ENCODE data around the gene FEZ2.

Gene FEZ2

GRCh38 chr2:36509075-36509474 is 88.9 kb downstream of the FEZ2 start:
- no peak for TF ChIP-seq CTCF (IDR thresholded peaks at IDR 0.05)
- no peak for DNase-seq
- Mint-ChIP-seq H3K36me3 (ENCODE audit: low read depth) (peaks cover 32% of the 10 kb centered on the region), H3K4me1 (no peaks in the 10 kb centered on the region), H3K27me3 (ENCODE audit: low read depth, poor library complexity) (peaks cover 2% of the 10 kb centered on the region), H3K4me3 (no peak overlapping the region), H3K27ac (no peak overlapping the region), H3K9me3 (no peaks in the 10 kb centered on the region)

- no peak overlapping the region for H3K4me3 Mint-ChIP-seq
- H3K36me3 Mint-ChIP-seq (ENCODE audit: low read depth), result peaks cover 21% of the 10 kb centered on the region
- H3K27ac Mint-ChIP-seq, result no peak overlapping the region
Observed at GRCh38 chr2:36507408-36507812, 90.6 kb downstream of the FEZ2 start.

More at GRCh38 chr2:36507408-36507812, 90.6 kb downstream of the FEZ2 start:
- Mint-ChIP-seq H3K9me3 (no peaks in the 10 kb centered on the region), H3K27me3 (ENCODE audit: low read depth, poor library complexity) (peaks cover 2% of the 10 kb centered on the region), H3K4me1 (no peaks in the 10 kb centered on the region)
- TF ChIP-seq CTCF (IDR thresholded peaks at IDR 0.05), result peak; percentile 63
- DNase-seq, result peak; percentile 33
